ENCODE data around the gene SIK3.
"Not testable (repeated sequence)": the region's sequence is repeated elsewhere in the genome, so short reads cannot be mapped to it uniquely, and the experiment has no call there.

Gene SIK3

DNA sequence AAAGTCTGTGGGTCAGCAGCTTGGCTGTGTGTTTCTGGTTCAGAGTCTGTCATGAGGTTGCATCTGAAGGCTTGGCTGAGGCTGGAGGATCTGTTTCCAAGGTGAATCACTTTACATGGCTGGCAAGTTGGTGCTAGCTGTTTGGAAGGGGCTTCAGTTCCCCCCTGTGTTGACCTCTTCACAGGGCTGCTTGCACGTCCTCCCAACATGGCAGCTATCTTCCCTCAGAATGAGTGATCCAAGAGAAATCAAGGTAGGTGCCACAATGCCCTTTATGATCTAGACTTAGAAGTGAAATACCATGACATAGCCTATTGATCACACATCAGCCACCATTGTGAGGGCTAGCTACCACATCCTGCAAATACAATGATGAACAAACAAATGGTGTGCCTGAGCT lies 285.1 kb downstream of the SIK3 start:
- DNase-seq = no peak

- DNase-seq = no peak
Measured at GRCh38 chr11:116812109-116812508, 286.1 kb downstream of the SIK3 start.

- no peak for DNase-seq
Measured at GRCh38 chr11:116811194-116811593, 287.0 kb downstream of the SIK3 start.

DNA sequence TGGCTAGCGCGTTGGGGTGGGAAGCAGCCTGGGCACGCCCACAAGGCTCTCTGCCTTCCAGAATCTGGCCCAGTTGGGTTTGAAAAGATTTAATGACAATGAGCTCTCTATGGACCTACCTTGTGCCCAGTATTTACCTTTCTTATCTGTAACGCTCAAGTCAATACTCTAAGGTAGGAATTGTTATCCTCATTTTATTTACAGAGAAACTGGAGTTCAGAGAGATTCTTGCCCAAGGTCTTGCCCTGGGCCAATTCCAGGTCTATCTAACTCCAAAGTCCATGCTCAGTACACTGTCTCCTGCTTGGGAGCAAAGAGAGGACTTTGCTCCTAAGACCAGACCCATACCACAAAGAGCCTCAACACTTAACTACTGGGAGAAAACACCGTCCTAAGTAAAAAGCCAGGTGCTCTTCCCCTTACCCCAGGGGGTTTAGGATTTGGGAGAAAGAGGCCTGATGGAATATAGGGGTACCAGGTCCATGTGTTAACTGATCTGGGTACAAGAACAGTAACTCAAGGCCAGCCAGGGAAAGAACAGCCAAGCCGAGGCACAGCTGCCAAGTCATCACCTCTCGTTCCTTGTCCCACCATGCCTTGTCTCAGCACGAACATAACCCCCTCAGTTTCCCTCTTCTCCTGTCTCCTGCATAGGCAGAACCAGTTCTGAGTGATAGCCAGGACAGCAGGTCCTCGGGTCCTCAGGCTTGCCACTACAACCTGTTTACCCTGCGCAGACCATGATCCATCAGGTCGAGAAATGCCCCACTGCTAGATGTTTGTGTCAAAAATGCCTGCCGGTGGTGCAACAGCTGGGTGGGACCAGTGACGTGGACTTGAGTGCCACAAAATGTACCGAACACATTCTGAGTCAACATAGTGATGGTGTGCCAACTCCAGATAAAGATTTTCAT lies 289.7 kb downstream of the SIK3 start:
- no peak for DNase-seq

DNA sequence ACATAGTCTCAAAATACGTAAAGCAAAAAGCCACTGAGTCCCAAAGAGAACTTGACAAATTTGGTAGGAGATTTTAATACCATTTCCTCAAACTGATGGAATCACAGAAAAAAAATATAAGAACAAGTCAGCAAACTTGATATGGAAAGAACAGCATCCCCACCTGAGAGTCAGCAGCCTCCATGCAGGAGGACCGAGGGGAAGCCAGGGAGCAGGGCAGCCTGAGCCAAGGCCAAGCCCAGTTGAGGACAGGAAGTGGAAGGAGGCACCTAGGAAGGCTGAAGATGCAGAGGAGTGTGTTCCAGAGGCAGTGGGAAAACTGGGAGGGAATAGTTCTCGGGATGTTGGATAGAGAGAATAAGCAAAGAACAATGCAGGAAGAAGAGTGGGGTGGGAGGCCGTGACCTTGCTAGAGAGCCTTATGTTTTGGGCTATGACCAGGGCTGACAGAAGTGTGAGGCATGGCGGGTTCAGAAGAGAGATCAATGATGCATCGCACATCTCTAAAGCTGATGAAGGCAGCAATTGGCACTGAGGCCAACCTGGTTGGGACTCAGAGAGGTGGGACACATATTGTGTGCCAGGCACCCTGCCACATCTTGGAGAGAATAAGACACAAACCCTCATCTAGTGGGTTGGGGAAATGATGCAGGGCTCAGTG lies 290.5 kb downstream of the SIK3 start:
- no peak for DNase-seq

GRCh38 chr11:116804001-116804400 lies 294.2 kb downstream of the SIK3 start:
- no peak for DNase-seq

DNA sequence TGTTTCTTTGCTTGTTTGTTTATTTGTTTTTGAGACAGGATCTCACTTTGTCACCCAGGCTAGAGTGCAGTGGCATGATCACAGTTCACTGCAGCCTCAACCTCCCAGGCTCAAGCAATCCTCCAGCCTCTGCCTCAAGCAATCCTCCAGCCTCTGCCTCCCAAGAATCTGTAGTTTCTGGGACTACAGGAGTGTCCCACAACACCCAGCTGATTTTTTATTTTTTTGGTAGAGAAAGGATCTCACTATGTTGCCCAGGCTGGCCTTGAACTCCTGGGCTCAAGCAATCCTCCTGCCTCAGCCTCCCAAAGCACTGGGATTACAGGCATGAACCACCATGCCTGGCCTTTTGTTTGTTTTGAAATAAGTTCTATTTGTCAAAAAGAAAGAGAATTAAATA lies 296.6 kb downstream of the SIK3 start:
- DNase-seq = not testable (repeated sequence)

DNA sequence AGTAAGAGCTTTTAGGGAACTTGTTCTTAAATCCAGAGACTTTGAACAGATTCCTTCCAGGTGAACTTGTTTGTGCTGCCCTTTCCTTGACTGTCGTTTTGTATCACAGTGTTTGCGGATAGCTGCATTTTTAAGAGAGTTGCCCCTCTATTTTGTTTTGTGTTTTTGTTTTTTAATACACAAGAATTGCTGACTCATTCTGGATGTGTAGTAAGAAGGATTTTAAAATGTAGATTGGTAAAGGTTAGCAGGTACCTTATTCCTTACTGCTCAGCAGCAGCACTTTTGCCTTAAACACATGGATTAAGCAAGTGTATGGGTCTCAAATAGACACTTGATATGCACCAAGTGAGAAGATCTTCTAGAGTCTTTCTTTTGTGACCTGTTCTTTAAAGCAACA lies 297.6 kb downstream of the SIK3 start:
- no peak for DNase-seq

DNA sequence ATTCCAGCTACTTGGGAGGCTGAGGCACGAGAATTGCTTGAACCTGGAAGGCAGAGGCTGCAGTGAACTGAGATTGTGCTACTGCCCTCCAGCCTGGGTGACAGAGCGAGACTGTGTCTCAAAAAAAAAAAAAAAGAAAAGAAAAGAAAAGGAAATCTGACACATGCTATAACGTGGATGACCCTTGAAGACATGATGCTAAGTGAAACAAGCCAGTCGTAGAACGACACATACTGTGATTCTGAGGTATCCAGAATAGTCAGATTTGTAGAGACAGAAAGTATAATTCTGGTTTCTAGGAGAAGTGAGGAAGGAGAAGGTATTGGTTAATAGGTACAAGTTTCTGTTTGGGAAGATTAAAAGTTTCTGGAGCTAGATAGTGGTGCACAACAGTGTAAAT lies 299.9 kb downstream of the SIK3 start:
- no peak for DNase-seq

- DNase-seq = no peak
Measured at GRCh38 chr11:116797816-116798215, 300.4 kb downstream of the SIK3 start.

DNA sequence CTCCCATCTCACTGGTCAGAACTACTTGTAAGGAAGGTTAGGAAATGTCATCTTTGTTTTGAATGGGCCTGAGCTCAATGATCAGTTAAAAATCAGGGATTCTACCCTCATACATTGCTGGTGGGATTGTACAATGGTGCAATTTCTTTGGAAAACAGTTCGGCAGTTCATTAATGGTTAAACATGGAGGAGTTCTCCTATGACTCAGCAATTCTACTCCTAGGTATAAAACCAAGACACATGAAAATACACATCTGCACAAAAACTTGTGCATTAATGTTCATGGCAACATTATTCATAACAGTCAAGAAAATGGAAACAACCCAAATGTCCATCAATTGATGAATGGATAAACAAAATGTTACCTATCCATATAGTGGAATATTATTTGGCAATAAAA lies 301.7 kb downstream of the SIK3 start:
- DNase-seq = no peak

- no peak for DNase-seq
Measured at GRCh38 chr11:116794851-116795250, 303.4 kb downstream of the SIK3 start.

DNA sequence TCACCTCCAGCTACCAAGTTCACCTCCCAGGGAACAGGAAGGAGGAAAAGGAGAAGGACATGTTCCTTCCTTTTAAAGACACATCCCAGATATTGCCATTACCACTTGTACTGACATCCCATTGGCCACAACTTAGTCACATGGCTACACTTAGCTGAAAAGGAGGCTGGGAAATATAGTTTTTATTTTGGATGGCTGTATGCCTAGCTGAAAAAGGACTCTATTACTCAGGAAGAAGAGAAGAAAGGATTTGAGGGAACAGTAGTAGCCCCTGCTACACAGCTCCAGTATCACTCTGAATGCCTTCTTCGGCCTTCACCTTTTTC lies 304.5 kb downstream of the SIK3 start:
- no peak for DNase-seq
